Calu3 (cell line): ENCODE results near the gene KCNK16. TPM values are rescaled to one million over a fixed set of nuclear protein-coding genes. Genes with fewer than 3 reads are reported as not detected.

Experiments used
- BruUV-seq: library from RNA; stranded (reverse); fragments of 400-500 nt; replicated peaks from 2 replicates; lab custom pipeline; 2021; lab: Mats Ljungman, UMichigan
- CTCF ChIA-PET: fragments of 300-600 bp; sonication (Branson Sonifier 250); formaldehyde crosslinking; loops from one replicate; lab custom pipeline; 2022; ENCODE audit warnings: antibody characterized with exemption; lab: Charles Lee
- DNase-seq: peaks from one replicate; pipeline ENCODE4 v3.0.0; 2022
- H3K27ac Mint-ChIP-seq: one replicate; pipeline ENCODE4 v1.8.0; 2022; ENCODE audit warnings: mixed read lengths; ENCODE audit not compliant: unreplicated experiment
- H3K27me3 Mint-ChIP-seq: one replicate; pipeline ENCODE4 v1.8.0; 2022; ENCODE audit warnings: mixed read lengths; ENCODE audit not compliant: unreplicated experiment
- H3K36me3 Mint-ChIP-seq: one replicate; pipeline ENCODE4 v1.8.0; 2022; ENCODE audit warnings: mild to moderate bottlenecking, moderate library complexity, mixed read lengths; ENCODE audit not compliant: insufficient read depth, unreplicated experiment
- H3K4me1 Mint-ChIP-seq: one replicate; pipeline ENCODE4 v1.8.0; 2022; ENCODE audit warnings: mild to moderate bottlenecking, low read depth, mixed read lengths; ENCODE audit not compliant: unreplicated experiment
- H3K4me3 Mint-ChIP-seq: one replicate; pipeline ENCODE4 v1.8.0; 2022; ENCODE audit warnings: mild to moderate bottlenecking, low read depth, moderate library complexity, mixed read lengths; ENCODE audit not compliant: unreplicated experiment
- H3K9me3 Mint-ChIP-seq: one replicate; pipeline ENCODE4 v1.8.0; 2022; ENCODE audit warnings: low read depth, mixed read lengths; ENCODE audit not compliant: unreplicated experiment
- intact Hi-C: fragments of 100-400 bp; cut with micrococcal nuclease; formaldehyde crosslinking; loops from one replicate; pipeline ENCODE4 v1.10.0; 2022; ENCODE audit not compliant: unreplicated experiment
- total RNA-seq: library from RNA; stranded (reverse); gene quantifications from 2 replicates; pipeline ENCODE4 v1.2.3, GENCODE V29; 2022
- TF ChIP-seq, protein P1 (sequence below): fragments of 200-600 bp; IDR thresholded peaks from one replicate; pipeline ENCODE4 v1.8.0; 2022; ENCODE audit warnings: antibody characterized with exemption; ENCODE audit not compliant: unreplicated experiment

Gene KCNK16
- total RNA-seq, 1 experiment from 2014 or later, result not detected

DNA sequence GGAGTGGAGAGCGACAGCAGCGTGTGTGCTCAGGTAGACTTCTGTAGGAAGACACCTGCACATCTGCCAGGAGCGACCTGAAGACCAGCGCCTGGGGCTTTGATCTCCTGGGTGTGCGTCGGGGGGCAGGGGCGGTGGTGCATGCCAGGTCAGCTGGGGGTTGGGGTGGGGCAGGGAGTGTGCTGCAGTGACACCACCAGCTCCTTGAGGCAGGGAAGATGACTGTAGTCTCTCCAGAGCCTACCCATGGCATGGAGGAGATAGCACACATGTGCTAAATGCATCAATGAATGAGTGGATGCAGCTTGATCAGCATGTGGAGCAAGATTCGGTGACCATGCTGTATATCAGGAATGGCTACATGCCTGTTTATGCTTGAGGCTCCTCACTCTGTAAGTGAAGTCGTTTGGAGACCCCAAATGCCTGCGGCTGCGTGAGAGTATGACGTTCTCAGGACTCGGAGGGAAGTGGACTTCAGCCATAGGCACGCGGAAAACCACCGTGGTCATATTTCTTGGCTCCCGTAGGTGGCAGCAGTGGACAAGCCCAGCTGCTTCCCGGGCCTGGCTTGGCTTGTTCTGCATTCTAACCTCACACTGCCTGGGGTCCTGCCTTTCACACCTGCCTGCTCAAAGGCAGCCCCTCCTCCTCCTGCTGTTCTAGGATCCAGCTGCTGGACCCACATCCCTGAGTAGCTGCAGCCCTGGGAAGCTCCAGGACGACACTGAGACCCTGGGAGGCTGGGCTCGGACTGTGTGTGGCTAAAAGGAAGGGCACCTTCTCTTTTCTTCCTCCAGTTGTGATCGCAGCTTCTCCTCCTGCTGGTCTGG, 39.4 kb upstream of the KCNK16 start:
- H3K9me3 Mint-ChIP-seq, result no peaks in the 10 kb centered on the region
- CTCF ChIA-PET, result interaction anchor here (1.0 to 1.3 kb wide), 4 partner anchors 9 to 192 kb away, joined by 3 to 5 read pairs (median 4); no protein-coding TSS in a partner anchor
- H3K36me3 Mint-ChIP-seq, result no peaks in the 10 kb centered on the region
- no TSS peak for BruUV-seq
- H3K27me3 Mint-ChIP-seq, result peaks cover 44% of the 10 kb centered on the region
- intact Hi-C loops, result loop anchor here (5.0 kb wide), 3 partner anchors 200 to 945 kb away; no protein-coding TSS in a partner anchor
- H3K4me1 Mint-ChIP-seq, result peaks cover 13% of the 10 kb centered on the region
- DNase-seq, result peak; percentile 84
- H3K27ac Mint-ChIP-seq, result no peak overlapping the region
- TF ChIP-seq, protein P1, sequence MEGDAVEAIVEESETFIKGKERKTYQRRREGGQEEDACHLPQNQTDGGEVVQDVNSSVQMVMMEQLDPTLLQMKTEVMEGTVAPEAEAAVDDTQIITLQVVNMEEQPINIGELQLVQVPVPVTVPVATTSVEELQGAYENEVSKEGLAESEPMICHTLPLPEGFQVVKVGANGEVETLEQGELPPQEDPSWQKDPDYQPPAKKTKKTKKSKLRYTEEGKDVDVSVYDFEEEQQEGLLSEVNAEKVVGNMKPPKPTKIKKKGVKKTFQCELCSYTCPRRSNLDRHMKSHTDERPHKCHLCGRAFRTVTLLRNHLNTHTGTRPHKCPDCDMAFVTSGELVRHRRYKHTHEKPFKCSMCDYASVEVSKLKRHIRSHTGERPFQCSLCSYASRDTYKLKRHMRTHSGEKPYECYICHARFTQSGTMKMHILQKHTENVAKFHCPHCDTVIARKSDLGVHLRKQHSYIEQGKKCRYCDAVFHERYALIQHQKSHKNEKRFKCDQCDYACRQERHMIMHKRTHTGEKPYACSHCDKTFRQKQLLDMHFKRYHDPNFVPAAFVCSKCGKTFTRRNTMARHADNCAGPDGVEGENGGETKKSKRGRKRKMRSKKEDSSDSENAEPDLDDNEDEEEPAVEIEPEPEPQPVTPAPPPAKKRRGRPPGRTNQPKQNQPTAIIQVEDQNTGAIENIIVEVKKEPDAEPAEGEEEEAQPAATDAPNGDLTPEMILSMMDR, result peak; percentile 73
- peak overlapping the region; percentile 20 for H3K4me3 Mint-ChIP-seq

DNA sequence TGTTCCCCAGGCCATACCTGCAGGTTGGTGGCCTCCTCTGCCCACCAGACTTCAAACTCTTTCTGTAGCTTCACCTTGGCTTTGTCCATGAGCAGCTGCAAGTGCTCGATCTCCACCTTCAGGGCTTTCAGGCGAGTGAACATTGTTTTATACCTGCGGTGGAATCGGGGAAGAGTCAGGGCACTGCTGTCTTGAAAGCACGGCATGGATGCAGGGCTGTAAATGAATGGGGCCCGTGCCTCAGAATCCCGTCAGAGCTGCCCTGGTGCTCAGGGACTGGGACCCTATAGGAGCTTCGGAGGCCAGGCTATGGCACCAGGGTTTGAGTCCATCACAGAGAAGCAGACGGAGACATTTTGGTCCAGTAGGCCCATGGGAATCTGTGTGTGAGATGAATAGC, 37.9 kb upstream of the KCNK16 start:
- peaks cover 10% of the 10 kb centered on the region for H3K4me1 Mint-ChIP-seq
- no TSS peak for BruUV-seq
- CTCF ChIA-PET, result no interaction called here
- H3K9me3 Mint-ChIP-seq, result no peaks in the 10 kb centered on the region
- H3K36me3 Mint-ChIP-seq, result no peaks in the 10 kb centered on the region
- H3K27me3 Mint-ChIP-seq, result peaks cover 29% of the 10 kb centered on the region
- no peak overlapping the region for H3K4me3 Mint-ChIP-seq
- TF ChIP-seq, protein P1, result no peak
- no peak for DNase-seq
- no peak overlapping the region for H3K27ac Mint-ChIP-seq
- intact Hi-C loops, result loop anchor here (5.0 kb wide), 3 partner anchors 202 to 947 kb away; no protein-coding TSS in a partner anchor

DNA sequence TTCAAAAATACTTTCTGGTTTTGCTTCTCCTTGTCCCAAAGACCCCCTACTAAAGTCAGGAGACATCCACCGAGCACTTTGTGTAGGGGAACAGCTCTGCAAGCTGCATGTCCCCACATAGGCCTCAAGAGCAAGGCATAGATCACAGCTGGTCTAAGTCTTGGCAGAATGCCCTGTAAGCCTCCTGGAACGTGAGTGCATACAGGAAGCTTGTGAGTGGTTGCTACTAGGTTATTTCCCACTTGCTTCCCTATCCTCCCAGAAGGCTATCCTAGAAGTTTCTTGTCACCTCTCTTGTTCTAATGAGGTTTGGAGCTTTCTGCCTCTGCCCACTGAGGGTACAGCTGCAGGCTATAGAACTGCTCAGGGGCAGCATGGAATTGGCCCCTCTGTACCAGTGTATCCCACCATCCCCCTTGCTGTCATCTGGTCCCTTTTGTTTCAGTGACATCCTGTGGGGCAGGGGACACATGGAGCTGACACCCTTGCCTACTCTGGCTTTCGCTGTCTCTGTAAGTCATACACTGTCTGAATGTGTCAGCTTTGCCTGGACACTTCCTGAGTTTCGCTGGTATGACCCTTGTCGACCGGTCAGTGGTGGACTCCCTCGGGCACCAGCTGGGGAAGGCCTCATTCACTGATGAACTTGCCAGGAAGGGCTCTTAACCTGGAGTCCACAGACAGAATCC, 35.6 kb upstream of the KCNK16 start:
- DNase-seq, result peak; percentile 43
- TF ChIP-seq, protein P1, result no peak
- Mint-ChIP-seq H3K27me3 (peaks cover 15% of the 10 kb centered on the region), H3K4me1 (peaks cover 6% of the 10 kb centered on the region), H3K27ac (no peak overlapping the region), H3K4me3 (no peak overlapping the region), H3K9me3 (no peaks in the 10 kb centered on the region), H3K36me3 (no peaks in the 10 kb centered on the region)
- CTCF ChIA-PET, result no interaction called here
- no TSS peak for BruUV-seq
- intact Hi-C loops, result no loop called here

DNA sequence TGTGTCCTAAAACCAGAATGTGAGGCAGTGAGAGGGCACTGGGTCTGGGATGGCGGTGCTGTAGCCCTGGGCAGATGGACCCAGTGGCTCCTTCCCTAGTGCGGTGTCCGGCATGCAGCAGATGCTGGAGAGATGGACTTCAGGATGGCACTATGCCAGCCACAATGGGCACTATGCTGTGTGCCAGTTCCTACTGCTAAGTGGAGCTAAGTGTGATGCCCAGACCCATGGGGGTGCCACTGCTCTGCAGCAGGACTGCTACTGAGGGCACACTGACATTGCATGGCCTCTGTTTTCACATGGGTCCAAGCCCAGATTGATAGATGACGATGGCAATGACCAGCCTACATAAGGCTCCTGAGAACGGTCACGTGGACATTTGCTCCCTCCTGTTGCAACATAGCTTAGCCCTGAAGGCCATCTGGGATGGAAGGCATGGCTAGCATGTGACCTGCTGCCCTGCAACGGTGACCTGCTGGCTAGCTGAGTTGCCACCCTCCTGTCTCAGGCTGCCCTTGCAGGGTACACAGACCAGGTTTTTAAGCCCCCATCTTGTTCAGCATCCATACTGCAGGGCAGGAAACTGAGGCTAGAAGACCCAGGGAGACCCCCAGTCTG, 31.3 kb upstream of the KCNK16 start:
- DNase-seq, result no peak
- no TSS peak for BruUV-seq
- intact Hi-C loops, result no loop called here
- Mint-ChIP-seq H3K27me3 (peaks cover 52% of the 10 kb centered on the region), H3K9me3 (no peaks in the 10 kb centered on the region), H3K4me3 (no peak overlapping the region), H3K4me1 (peaks cover 6% of the 10 kb centered on the region), H3K36me3 (no peaks in the 10 kb centered on the region), H3K27ac (no peak overlapping the region)
- TF ChIP-seq, protein P1, result no peak
- CTCF ChIA-PET, result interaction anchor here (1.1 kb wide), 1 partner anchor 8 kb away, joined by 4 read pairs; no protein-coding TSS in a partner anchor
